Neural progenitor cell (in vitro differentiated cells): ENCODE measurements around the gene ARHGEF40.

Experiments
- EZH2 ChIP-seq: fragments of 200-600 bp; sonication (generic); IDR thresholded peaks from 2 replicates; pipeline ENCODE4 v1.6.1; 2017; ENCODE audit warnings: antibody characterized with exemption, mild to moderate bottlenecking, moderate library complexity
- TF ChIP-seq, protein P1 (sequence below): fragments of 200-600 bp; sonication (generic); IDR thresholded peaks from 2 replicates; pipeline ENCODE4 v1.5.1; 2017; ENCODE audit warnings: antibody characterized with exemption, mild to moderate bottlenecking

DNA sequence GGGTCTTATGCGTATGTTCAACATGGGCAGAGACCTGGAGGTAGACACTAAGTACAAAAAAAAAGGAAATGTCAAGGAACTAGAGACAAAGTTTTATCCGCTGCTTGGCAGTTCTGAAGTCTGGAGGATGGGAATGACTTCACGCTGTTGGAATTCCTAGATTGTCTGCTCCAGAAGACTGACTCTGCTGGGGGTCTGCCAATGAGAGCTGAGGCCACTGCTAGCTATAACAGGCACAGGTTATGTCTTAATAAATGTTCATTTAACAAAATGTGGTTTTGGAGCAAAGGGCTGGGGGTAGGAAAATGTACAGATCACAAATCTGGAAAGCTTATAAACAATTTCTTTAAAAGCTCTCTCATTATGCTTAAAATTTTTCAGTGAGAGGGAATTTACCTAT, 6.6 kb upstream of the ARHGEF40 start:
- TF ChIP-seq EZH2, result no peak
- TF ChIP-seq, protein P1, sequence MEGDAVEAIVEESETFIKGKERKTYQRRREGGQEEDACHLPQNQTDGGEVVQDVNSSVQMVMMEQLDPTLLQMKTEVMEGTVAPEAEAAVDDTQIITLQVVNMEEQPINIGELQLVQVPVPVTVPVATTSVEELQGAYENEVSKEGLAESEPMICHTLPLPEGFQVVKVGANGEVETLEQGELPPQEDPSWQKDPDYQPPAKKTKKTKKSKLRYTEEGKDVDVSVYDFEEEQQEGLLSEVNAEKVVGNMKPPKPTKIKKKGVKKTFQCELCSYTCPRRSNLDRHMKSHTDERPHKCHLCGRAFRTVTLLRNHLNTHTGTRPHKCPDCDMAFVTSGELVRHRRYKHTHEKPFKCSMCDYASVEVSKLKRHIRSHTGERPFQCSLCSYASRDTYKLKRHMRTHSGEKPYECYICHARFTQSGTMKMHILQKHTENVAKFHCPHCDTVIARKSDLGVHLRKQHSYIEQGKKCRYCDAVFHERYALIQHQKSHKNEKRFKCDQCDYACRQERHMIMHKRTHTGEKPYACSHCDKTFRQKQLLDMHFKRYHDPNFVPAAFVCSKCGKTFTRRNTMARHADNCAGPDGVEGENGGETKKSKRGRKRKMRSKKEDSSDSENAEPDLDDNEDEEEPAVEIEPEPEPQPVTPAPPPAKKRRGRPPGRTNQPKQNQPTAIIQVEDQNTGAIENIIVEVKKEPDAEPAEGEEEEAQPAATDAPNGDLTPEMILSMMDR, result no peak
